Peyer's patch (tissue), 4 donors: ENCODE results near the gene SURF4.

ENCODE experiments used
- POLR2A ChIP-seq, 2 donors: fragments of 450-650 bp; IDR thresholded peaks; one replicate each; pipeline ENCODE4 v1.5.1; 2017; ENCODE audit warnings: antibody characterized with exemption in 2 of 2, mild to moderate bottlenecking in 2 of 2, moderate library complexity in 2 of 2
- TF ChIP-seq, protein P1 (sequence below), 6 experiments: fragments of 450-650 bp in 4 of 6; fragments of 200-600 bp in 2 of 6; sonication (generic) in 1 of 6; IDR thresholded peaks; one replicate each; pipeline ENCODE4 v1.5.1; 2017 to 2019; ENCODE audit warnings: antibody characterized with exemption in 6 of 6, mild to moderate bottlenecking in 3 of 6, moderate library complexity in 1 of 6

DNA sequence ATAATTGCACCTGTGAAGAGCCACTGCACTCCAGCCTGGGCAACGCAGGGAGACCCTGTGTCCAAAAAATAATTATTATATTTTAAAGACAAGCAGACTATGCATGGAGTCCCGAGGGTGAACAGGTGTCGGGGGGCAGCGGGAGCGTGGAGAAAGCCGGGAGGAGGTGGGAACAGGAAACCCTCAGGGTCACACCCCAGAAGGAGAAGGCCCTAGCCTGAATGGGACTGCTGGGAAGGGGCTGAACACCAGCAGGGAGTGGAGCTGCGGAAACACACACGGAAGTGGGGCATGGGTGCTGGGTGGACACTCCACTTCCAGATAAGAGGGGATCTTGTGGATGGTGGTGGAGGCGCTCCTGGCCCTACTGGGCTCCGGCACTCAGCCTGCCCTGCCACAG is 52.6 kb downstream of the SURF4 start:
- no peak for TF ChIP-seq POLR2A (IDR thresholded peaks at IDR 0.05)
- TF ChIP-seq, protein P1, sequence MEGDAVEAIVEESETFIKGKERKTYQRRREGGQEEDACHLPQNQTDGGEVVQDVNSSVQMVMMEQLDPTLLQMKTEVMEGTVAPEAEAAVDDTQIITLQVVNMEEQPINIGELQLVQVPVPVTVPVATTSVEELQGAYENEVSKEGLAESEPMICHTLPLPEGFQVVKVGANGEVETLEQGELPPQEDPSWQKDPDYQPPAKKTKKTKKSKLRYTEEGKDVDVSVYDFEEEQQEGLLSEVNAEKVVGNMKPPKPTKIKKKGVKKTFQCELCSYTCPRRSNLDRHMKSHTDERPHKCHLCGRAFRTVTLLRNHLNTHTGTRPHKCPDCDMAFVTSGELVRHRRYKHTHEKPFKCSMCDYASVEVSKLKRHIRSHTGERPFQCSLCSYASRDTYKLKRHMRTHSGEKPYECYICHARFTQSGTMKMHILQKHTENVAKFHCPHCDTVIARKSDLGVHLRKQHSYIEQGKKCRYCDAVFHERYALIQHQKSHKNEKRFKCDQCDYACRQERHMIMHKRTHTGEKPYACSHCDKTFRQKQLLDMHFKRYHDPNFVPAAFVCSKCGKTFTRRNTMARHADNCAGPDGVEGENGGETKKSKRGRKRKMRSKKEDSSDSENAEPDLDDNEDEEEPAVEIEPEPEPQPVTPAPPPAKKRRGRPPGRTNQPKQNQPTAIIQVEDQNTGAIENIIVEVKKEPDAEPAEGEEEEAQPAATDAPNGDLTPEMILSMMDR (IDR thresholded peaks at IDR 0.05): no peak
